ENCODE measurements around the gene LRRC4C.

DNA sequence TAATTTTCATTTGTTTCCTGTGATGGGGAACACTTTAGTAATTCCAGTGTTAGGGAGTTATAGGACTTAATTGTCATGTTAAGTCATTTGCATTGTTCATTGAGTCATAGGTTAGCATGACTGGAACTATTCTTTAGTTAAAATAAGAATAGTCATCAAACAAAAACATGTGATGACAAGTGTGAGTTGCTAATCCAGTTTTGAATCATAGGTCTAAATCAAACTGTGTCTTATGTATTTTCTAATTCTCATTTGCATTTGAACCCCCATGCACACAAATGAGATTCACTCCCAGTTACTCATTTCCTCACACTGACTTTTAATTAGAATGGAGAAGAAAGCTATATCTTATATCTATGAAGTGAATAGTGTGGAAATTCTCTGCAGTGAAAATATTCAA is 405.6 kb downstream of the LRRC4C start:
- TF ChIP-seq, protein P1, sequence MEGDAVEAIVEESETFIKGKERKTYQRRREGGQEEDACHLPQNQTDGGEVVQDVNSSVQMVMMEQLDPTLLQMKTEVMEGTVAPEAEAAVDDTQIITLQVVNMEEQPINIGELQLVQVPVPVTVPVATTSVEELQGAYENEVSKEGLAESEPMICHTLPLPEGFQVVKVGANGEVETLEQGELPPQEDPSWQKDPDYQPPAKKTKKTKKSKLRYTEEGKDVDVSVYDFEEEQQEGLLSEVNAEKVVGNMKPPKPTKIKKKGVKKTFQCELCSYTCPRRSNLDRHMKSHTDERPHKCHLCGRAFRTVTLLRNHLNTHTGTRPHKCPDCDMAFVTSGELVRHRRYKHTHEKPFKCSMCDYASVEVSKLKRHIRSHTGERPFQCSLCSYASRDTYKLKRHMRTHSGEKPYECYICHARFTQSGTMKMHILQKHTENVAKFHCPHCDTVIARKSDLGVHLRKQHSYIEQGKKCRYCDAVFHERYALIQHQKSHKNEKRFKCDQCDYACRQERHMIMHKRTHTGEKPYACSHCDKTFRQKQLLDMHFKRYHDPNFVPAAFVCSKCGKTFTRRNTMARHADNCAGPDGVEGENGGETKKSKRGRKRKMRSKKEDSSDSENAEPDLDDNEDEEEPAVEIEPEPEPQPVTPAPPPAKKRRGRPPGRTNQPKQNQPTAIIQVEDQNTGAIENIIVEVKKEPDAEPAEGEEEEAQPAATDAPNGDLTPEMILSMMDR (IDR thresholded peaks at IDR 0.05; ENCODE audit: low read depth, low read length, missing input control) = no peak
- TF ChIP-seq, protein P2, sequence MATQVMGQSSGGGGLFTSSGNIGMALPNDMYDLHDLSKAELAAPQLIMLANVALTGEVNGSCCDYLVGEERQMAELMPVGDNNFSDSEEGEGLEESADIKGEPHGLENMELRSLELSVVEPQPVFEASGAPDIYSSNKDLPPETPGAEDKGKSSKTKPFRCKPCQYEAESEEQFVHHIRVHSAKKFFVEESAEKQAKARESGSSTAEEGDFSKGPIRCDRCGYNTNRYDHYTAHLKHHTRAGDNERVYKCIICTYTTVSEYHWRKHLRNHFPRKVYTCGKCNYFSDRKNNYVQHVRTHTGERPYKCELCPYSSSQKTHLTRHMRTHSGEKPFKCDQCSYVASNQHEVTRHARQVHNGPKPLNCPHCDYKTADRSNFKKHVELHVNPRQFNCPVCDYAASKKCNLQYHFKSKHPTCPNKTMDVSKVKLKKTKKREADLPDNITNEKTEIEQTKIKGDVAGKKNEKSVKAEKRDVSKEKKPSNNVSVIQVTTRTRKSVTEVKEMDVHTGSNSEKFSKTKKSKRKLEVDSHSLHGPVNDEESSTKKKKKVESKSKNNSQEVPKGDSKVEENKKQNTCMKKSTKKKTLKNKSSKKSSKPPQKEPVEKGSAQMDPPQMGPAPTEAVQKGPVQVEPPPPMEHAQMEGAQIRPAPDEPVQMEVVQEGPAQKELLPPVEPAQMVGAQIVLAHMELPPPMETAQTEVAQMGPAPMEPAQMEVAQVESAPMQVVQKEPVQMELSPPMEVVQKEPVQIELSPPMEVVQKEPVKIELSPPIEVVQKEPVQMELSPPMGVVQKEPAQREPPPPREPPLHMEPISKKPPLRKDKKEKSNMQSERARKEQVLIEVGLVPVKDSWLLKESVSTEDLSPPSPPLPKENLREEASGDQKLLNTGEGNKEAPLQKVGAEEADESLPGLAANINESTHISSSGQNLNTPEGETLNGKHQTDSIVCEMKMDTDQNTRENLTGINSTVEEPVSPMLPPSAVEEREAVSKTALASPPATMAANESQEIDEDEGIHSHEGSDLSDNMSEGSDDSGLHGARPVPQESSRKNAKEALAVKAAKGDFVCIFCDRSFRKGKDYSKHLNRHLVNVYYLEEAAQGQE (IDR thresholded peaks at IDR 0.05) = no peak
- TF ChIP-seq, protein P3, sequence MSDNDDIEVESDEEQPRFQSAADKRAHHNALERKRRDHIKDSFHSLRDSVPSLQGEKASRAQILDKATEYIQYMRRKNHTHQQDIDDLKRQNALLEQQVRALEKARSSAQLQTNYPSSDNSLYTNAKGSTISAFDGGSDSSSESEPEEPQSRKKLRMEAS (IDR thresholded peaks at IDR 0.05) = no peak

All from liver (tissue), 2 donors.